NCI-H524 treated with DMSO at 0.1 percent for 48 hours (cell line): ENCODE measurements around the gene MYMX.
"Not testable (repeated sequence)": the region's sequence is repeated elsewhere in the genome, so short reads cannot be mapped to it uniquely, and the experiment has no call there.

Experiments
- DNase-seq: peaks from one replicate; lab custom pipeline; 2025; lab: John Stamatoyannopoulos, UW

Gene MYMX

DNA sequence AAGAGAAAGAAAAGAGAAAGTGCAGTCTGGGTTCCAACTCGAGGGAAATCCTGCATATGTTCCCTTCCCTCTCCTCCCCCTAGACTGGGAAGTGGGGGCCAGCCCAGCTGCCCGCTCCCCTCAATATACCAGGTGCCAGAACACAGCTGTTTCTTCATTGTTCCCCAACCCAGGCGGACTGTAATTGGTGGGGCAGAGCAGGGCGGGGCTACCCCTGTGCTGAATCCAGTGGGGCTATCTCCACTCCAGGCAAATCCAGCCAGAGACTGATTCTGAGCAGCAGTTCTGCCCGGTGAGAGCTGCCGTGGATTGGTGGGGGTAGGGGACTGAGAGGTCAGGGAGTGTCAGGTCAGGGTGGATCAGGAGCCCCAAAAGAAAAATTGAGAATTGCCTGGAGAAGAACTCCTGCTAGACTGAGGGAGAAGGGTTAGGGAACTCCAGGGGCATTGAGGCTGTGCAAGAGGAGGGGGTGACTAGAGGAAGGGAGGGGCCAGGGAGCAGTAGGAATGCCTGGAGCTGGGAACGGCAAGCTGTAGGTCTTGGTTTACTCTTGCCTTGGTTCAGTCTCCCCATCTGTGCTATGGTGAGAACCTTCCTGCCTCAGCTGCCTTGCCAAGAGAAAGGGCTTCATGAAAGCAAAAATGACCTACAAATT, at the start of gene MYMX:
MYMX (plus strand) TSS at position 250 of the 655 bp plus-strand sequence. CDS start 546 bp downstream, outside the sequence.
- DNase-seq, result peak; percentile 35

DNA sequence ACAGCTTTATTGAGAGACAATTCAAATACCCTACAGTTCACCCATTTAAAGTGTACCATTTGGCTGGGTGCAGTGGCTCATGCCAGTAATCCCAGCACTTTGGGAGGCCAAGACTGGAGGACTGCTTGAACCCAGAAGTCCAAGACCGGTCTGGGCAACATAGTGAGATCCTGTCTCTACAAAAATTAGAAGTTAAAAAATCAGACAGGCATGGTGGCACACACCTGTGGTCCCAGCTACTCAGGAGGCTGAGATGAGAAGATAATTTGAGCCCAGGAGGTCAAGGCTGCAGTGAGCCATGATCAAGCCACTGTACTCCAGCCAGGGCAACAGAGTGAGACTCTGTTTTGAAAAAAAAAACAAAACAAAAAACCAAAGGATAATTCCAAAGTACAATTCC, 49.2 kb upstream of the MYMX start:
- no peak for DNase-seq

GRCh38 chr6:44169154-44169553, 47.6 kb upstream of the MYMX start:
- DNase-seq, result no peak

GRCh38 chr6:44169886-44170570, 46.7 kb upstream of the MYMX start:
- no peak for DNase-seq

DNA sequence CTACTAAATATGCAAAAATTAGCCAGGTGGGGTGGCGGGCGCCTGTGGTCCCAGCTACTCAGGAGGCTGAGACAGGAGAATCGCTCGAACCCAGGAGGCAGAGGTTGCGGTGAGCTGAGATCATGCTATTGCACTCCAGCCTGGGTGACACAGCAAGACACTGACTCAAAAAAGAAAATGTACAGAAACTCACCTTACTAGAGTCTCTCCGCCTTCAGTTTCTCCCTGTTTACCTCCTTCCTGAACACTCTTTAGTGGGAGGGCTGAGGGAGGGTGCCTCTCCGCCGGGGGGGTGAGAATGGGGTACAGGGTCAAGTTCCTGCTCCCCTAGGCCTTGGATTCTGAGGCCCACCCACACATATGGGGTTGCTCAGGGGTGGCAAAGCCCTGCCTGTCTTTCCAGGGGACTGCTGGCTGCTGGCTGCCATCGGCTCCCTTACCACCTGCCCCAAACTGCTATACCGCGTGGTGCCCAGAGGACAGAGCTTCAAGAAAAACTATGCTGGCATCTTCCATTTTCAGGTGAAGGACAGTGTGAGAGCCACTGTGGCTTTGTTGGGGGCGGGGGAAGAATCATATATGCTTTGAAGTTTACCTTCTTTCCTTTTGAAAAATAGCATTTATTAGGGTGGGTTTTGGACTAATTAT, 44.7 kb upstream of the MYMX start:
- DNase-seq, result no peak

DNA sequence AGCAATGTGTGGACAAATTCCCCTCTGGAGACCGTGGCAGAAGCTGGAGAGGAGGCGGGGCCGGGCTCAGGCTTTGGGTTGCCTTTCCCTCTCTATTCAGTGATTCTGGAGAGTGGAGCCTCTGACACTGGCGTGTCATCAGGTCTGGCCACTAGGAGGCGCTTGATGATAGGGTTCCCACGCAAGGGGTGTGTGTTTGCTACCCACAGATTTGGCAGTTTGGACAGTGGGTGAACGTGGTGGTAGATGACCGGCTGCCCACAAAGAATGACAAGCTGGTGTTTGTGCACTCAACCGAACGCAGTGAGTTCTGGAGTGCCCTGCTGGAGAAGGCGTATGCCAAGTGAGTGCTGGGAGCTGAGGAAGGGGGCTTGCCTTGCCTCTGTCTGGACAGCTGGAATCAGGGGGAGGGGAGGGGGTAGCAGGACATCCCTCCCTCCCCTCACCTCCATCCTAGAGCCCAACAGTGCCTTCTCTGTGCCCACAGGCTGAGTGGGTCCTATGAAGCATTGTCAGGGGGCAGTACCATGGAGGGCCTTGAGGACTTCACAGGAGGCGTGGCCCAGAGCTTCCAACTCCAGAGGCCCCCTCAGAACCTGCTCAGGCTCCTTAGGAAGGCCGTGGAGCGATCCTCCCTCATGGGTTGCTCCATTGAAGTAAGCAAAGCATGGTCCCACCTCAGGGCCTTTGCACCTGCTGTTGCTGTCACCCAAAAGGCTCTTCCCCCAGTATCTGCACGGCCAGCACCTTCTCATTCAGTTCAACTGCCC, 43.8 kb upstream of the MYMX start:
- DNase-seq, result no peak

DNA sequence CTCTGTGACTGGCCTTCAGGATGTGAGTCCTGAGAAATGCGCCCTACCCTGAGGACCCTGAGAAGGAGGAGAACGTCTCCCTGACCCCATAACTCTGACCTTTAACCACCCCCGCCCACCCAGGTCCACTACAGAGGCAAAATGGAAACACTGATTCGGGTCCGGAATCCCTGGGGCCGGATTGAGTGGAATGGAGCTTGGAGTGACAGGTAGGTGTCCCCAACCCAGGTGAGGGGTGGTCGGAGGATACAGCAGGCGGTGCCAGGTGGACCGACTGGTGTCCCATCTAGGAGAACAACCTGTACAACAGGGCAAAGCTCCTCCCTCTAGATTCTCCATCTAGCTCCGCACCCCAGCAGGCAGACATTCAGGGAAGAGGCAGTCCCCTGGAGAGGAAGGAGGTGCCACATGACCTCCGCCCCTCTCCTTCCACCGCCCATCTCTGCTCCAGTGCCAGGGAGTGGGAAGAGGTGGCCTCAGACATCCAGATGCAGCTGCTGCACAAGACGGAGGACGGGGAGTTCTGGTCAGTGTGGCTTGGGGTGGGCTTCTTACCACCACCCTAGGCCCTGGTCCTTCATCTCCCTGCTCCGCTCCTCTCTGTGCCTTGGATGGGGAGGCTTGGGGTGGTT, 40.5 kb upstream of the MYMX start:
- no peak for DNase-seq

GRCh38 chr6:44176762-44177509, 39.8 kb upstream of the MYMX start:
- DNase-seq, result no peak

- DNase-seq, result no peak
Measured at GRCh38 chr6:44177691-44178423, 38.9 kb upstream of the MYMX start.

DNA sequence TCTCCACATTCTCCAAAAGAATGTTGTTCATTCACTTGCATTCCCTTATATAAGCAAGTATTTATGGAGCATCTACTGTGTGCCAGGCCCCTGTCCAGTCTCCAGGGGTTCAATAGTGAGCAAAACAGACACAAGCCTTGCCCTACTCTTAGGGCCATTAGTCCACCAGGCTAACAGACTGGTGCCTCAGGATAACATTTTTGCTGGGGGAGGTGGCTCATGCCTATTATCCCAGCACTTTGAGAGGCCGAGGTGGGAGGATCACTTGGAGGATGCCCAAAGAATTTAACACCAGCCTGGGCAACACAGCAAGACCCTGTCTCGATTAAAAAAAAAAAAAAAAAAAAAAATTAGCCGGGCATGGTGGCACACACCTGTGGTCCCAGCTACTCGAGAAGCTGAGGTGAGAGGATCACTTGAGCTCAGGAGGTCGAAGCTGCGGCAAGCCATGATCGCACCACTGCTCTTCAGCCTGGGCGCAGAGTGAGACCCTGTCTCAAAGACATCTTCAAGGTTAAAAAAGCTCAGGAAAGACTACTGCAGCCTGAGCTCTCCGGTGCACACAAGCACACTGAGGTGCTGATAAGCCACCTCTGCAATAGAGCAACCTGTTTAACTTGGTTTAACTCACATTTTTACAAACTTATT, 38.2 kb upstream of the MYMX start:
- no peak for DNase-seq

DNA sequence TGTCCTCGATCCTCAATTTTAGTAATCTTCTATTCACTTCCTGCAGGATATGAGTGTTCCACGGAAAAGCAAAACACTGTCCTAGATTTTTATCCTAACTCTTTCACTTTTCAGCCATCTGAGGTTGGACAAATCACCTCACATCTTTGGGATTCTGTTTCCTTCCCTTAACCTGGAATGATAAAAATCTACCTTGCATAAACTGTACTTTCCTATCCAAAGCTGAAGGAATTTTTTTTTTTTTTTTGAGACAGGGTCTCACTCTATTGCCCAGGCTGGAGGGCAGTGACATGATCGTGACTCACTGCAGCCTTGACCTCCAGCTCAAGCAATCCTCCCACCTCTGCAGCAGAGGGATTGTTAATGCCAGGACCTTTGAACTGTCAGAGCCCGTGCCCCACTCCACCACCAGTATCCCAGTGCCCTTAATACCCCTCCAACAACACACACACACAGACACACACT, 37.6 kb upstream of the MYMX start:
- no peak for DNase-seq

GRCh38 chr6:44179648-44180047, 37.1 kb upstream of the MYMX start:
- no peak for DNase-seq

- no peak for DNase-seq
Measured at GRCh38 chr6:44180406-44180805, 36.3 kb upstream of the MYMX start.

DNA sequence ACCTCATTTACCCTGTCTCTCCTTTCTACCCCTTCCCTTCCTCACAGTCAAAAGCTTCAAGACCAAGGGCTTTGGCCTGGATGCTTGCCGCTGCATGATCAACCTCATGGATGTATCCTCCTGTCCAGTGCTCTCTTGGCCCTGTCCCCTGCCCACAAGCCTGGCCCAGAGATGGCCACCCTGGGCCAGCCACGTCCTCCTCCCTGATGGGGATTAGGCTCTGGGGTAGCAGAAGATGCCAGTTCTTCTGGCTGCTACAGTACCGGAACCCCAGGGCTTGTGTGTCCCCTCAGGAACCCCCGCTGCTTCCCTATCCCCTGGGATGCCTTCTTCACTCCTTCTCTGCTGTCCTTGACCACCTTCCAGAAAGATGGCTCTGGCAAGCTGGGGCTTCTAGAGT, 35.8 kb upstream of the MYMX start:
- no peak for DNase-seq

DNA sequence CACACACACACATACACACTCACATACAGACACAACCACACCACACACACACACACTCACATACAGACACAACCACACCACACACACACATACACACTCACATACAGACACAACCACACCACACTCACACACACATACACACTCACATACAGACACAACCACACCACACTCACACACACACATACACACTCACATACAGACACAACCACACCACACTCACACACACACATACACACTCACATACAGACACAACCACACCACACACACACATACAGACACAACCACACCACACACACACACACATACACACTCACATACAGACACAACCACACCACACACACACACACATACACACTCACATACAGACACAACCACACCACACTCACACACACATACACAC, 34.9 kb upstream of the MYMX start:
- DNase-seq, result not testable (repeated sequence)

DNA sequence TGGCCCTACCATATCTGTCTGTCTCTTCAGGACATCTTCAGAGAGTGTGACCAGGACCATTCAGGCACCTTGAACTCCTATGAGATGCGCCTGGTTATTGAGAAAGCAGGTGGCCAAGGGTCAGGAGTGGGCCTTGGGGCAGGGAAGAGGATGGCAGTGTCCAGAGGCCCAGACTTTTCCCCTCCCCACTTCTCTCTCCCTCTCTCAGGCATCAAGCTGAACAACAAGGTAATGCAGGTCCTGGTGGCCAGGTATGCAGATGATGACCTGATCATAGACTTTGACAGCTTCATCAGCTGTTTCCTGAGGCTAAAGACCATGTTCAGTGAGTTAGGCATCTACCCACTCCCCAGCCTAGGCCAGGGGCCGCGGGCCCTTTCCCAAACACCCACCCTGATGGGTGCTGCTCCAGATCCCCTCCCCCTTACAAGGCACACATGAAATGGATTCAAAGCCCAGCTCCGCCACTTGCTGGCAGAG, 33.8 kb upstream of the MYMX start:
- DNase-seq, result no peak

- no peak for DNase-seq
Measured at GRCh38 chr6:44183783-44184182, 32.9 kb upstream of the MYMX start.

DNA sequence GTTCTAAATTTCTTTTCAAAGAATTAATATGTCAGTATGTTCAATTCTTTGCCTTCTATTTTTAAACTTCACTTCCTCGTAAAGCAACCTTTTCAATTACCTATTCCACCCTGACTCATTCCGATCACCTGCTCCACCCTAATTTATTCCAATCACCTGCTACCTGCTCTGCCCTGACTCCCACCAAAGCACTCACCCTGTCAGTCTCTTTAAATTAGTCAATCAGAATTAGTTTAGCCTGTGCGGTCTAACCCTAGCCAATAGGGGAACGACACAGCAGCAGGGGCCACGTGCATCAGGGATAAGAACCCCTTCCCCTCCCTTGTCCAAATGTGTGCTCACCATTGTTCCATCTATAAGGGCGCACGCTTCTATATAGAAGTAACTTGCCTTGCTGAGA, 31.4 kb upstream of the MYMX start:
- DNase-seq, result not testable (repeated sequence)

DNA sequence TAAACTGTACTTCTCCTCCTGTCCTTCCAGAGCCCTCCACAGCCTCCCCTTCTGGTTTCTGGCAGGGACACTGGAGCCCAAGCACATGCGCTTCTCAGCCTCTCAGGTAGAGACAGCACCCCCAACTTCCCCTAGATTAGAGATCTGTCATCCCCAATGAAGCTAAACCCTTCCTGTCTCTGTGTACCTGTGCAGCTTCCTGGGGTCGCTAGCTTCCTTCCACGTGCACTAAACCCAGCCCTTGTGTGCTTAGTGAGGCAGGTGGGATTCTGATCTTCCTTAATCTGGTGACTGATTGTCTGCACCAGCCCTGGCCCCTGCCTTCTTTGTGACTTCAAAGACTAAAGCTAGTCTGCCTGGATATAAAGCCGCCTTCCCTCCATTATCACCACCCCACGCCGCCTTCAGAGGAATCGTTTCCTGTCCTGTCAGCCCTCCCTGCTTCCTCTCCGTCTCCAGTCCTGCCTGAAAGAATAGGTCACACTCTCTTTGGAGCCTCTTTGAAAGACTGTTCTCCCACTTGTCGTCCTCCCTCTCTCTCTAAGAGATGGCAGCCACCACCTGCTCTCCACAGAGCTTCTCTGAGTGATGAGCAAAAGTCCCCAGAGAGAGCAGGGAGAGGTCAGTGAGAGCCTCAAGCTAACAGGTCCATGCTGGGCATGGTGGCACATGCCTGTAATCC, 30.6 kb upstream of the MYMX start:
- DNase-seq, result no peak
